ENCODE results near the gene JAZF1.
A peak's percentile ranks its signal among the peaks of the same experiment; 100 is the strongest.

JAZF1 gene

DNA sequence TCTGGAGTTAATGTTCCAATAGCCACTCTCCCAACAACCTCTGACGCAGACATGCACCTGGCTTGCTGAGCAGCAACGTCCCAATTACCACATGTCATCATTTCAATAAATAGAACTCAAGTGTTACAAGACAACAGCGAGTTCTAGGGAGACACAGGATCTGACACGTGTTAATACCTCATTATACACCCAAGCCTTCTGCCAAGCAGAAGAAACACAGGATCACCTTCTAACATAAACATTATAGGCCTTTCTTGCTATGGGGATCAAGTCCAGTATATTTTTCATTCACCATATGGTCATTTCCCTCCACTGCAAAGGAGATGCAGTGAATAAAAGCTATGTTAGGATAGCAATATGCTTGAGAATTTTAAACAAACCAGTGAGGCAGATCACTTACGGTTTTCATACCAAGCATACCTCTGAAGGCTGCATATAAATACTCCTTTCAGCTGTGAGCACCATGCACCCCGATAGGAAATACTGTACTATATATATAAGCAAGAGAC, 74.2 kb downstream of the JAZF1 start:
- DNase-seq (ENCODE audit: low spot score), result no peak

DNA sequence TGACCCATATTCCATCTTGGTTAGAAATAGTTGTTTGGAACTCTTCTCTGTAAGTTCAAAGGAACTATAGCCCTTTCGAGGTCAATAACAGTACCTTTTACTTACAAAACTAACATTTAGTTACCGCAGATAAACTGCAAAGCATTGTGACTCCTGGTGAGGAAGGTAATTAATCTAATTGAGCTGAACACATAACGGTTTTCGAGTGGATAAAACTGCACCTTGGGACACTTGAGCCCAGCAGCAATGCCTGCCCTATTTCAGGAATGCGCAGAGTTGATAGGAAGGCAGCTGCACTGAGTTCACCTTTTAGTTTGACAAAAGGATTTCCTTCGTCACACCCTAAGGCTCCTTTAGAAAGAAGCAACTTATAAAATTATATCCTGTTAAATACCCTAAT, 75.4 kb downstream of the JAZF1 start:
- no peak for DNase-seq (ENCODE audit: low spot score)

DNA sequence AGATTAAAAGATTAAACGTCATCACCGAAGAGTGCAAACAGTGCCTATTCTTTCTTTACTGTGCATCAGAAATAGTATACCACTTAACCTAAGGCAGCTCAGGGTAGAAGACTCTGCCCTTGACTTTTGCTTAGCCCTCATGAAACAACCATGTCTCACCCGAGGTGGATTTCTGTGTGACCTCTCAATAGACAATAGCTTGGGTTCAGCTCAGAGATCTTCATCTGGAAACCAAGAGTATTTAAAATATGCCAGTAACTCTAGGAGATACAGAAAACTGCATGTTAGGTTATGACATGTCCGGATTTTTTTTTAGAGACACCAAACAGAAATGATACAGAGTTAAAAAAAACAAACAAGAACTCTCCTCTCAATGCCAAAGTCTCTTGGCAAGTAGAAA, 75.8 kb downstream of the JAZF1 start:
- no peak for DNase-seq (ENCODE audit: low spot score)

DNA sequence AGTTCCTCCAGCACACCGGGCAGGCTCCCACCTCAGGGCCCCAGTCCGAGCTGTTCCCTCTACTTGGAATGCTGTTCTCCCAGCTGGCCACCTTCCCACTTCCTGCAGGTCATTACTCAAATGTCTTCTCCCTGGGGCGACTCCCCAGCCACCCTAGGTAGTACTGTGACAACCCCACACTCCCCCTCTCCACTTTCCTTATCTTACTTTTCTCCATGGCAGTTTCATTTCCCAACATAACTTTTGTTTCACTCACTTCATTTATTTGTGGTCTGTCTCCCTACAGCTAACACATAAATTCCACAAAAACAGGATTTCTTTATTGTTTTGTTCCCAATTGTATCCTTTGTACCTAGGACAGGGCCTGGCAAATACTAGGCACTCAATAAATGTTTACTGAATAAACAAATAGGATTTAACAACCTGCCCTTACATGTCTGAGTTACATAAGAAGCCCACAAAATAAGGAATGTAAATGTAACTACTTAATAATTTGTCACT, 76.5 kb downstream of the JAZF1 start:
- no peak for DNase-seq (ENCODE audit: low spot score)

DNA sequence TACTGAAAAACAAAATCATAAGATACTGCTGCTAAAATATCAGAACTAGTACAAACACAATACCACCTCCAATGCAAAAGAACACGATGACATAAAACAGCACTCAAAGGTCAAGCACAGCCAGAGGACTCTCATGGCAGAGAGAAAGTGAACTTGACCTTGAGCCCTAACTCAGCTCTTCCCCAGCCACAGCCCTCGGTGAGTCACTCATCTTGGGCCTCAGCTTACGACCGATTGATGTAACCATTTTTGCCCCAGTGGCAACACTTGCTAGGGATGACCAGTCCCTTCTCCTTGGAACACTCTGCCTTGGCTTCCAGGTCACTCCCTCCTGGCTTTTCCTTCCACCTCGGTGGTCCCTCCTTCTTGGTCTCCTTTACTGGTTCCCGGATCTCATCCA, 77.8 kb downstream of the JAZF1 start:
- no peak for DNase-seq (ENCODE audit: low spot score)

DNA sequence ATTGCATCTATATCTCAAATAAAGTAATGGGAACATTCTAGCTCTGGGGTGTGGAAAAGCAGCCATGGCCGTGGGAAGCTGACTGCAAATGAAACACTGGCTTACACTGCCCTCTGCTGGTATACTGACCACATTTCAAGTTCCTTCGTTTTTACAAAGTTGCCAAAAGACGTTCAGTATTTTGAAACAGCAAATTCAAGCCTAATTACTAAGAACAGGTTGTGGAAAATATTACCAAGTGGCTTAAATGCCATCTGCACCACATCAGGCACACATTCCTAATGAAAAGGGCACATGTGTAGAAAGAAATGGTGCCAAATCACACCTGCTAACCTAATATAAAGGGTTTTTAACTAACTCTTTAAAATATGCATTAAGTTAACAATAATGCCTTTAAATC, 83.9 kb downstream of the JAZF1 start:
- peak; percentile 77 for DNase-seq (ENCODE audit: low spot score)

DNA sequence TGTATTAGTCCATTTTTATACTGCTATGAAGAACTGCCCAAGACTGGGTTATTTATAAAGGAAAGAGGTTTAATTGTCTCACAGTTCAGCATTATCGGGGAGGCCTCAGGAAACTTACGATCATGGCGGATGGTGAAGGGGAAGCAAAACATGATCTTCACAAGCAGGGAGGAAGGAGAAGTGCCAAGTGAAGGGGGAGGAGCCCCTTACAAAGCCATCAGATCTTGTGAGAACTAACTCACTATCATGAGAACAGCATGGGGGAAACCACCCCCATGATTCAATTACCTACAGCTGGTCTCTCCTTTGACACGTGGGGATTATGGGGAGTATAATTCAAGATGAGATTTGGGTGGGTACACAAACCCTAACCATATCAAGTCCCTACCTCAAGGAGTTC, 85.4 kb downstream of the JAZF1 start:
- no peak for DNase-seq (ENCODE audit: low spot score)

DNA sequence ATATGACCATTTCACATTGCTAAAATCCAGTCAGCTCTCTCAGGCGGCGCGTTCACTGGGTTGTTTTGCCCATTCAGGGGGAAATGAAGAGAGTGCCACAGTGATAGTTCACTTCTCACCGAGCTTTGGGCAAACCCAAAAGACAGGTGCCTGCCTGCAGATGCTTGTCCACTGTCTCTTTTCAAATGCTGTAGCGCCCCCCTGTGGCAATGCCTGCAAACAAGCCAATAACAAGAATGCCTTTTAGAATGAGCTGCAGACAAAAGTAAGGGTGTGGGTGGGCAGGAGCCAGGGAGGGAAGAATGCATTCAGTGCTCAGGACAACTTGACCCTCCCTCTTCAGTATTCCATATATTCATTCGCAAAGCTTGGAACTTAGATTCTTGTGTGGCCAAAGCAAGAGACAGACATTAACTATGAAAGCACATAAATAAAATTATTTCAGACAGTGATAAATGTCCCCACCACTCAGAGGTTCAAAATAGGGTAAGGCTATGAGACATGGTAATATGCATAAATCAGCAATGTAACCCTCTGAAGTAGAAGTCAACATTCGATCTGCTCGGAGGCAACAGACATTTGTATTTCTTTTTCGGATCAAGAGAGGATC, 86.9 kb downstream of the JAZF1 start:
- DNase-seq (ENCODE audit: low spot score), result peak; percentile 57

DNA sequence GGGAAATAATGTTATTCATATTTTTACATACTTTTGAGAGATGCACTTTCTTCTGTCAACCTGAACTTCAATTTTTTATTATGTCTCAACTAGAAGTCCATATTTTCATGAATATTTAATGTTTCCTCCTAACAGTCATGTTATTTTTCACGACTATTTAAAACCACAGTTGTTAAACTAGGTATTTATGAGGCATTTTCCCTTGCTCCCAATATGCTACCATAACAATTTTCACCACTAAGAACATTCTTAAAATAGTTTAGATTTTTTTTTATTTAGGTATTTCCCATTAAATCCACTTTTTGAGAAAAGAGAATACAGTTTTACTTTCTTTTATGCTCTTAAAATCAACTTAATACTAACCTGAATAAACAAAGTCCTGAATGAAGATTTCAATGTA, 89.4 kb downstream of the JAZF1 start:
- DNase-seq (ENCODE audit: low spot score), result no peak

DNA sequence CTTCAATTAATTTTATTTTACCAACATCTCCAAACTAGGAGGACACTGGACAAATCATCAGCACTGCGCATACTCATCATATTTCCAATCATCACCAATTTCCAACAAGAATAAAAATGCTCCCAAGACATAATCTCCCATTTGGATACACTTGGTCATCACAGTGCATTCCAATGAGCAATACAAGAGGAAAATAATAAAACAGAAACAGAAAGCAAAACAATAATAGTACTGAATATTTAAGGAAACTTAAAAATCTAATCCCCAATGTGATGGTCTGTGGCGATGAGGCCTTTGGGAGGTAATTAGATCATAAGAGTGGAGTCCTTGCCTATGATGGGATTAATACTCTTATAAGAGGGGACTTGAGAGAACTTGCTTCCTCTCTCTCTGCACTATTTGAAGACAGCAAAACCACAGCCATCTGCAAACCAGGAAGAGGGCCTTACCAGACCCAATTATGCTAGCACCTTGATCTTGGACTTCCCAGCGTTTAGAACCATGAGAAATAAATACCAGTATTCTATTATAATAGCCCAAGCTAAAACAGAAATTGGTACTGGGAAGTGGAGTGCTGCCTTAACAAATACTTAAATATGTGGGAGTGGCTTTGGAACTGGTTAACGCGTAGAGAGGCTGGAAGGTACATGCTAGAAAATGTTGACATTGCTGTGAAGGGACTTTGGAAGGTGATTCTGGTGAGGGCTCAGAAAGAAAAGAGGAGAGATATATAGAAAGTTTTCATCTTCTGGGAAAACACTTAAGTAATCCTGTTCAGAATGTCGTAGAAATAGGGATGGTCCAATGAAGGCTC, 91.5 kb downstream of the JAZF1 start:
- no peak for DNase-seq (ENCODE audit: low spot score)

DNA sequence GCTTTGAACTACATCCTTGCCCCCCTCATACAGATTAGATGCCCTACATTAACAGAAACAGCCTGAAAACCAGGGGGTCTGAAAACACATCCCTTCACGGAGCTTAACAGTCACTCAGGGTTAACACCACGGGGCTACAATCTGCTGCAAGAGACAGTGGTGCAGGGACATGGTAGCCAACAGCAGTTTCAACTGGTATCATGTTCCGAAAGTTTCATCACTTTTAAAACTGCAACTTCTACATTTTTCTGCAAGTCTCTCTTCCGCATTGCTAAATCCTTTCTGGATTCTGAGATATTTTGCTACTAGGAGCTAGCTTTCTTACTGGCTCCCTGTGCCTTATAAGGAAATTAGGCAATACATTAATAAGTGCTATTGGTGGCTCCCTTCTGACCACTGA, 92.6 kb downstream of the JAZF1 start:
- DNase-seq (ENCODE audit: low spot score), result no peak

DNA sequence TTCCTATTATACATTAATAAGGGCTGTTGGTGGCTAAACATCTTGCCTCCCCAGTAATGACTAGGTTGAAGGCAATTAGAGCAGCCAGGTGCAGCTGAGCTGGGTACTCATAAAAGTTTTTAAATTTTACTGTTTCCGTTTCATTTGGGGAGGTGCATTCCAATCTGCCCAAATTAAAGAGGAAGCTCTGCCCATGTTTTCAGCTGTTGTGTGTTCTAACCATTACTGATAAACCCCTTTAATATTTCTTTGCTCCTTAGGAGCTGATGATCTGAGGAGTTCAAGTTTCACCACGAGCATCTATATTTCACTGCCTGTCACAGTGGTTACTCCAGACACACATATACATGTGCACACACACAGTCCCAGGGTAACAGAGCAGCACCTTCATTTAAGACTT, 94.4 kb downstream of the JAZF1 start:
- no peak for DNase-seq (ENCODE audit: low spot score)

DNA sequence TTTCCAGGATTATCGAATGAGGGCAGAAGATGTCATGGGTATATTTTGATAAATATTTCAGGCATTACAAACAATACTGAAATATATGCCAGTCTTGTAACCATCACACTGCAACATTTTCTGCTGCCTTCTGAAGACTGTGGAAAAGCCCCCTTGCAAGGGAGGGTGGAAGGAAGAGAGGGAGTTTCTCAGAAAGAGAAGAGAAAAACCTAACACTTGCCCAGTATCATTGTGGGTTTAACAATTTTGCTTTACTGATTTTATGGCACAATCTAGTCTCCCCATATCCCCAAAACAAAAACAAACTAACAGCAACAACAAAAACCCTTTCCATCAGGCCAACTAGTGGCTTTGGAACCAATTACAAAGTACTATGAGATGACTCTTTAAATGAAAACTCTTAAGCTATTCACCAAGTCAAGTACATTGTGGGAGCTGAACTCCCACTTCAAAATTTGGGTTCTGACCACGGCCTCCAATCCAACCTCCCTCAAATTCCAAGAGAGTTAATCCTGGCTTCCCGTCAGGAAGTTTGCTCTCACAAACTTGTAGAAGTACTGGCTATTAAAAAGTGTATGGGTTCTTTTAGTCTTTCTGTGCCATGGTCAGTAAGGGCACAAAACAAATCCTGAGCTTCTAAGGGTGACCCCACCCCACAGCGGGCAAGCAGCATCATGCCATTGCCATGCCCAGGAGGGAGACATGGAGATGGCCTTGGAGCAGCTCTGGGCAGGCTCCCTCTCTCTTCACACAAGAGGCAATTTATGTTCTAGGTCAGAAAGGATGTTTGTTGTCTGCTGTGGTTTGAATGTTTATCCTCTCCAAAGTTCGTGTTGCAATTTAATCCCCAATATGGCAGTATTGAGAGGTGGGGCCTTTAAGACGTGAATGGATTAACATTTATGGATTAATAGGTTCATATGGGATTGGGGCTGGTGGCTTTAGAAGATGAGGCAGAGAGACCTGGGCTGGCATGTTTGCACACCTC, 96.3 kb downstream of the JAZF1 start:
- no peak for DNase-seq (ENCODE audit: low spot score)

DNA sequence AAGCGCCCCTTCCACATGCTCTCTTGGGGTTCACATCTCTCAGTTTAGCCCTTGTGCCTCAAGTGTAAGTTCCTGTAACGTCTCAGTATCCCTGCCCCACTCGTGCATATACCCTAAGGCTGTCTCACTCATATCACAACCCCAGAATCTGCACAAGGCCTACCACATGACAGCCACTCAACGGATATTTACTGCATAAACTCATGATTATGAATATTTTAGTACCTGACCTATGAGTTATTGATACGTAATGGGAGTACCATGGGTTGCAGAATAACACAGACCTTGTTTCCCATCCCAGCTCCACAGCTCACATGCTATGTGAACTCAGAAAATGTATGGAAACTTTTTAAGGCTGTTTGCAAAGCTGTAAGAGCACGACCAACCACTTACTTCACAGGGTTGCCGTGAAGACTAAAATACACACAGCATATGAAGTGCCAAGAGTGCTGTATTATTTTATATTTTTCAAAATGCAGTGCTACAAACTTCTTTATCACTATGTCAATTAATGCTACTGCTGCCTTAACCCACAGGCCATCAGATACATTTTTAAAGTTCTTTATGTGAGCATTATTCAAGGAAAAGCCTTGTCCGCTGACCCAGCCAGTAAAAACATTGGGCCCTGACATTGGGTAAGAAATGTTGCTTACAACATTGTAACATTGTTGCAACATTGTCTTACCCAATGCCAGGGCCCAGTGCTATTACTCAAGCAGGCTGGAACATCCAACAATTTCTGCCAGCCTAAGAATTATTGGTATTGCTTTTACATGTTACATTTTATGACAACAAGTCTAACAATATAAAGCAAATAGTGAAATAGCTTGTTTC, 97.2 kb downstream of the JAZF1 start:
- DNase-seq (ENCODE audit: low spot score), result no peak

DNA sequence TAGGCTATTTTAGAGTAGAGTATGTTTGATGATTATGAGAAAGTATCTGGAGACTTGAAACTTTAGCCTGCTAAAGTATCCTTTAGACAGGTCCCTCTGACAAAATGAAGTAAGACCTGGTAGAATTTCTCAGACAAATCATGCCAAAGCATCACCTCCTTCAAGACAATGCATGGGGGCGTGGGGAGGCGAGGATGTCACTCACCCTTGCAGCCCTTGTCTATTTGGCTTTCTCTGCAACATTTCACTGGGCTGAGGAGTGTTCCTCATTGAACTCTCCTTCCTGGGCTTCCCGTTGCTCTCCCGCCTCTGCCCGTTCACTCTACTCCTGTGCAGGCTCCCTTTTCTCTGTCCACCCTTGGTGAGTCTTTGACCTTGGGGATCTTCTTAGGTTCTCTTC, 98.5 kb downstream of the JAZF1 start:
- DNase-seq (ENCODE audit: low spot score), result no peak

DNA sequence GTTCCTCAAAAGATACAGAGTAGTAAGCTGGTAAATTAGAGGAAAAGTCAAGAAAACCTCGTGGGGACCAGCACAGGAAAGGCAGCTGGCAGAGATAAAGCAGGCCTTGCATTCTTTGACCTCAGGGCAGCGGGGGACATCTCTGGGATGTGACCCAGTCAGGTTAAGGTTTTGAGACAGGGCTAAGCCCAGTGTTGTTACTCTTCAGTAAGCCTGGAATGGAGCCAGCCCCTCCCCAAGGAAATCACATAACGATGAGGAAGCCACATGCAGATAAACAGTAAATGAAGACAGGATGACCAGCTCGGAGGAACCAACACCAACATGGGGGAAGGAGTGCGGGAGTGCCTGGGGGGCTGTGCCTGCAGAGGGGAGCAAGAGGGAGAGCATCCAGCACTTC, 99.6 kb downstream of the JAZF1 start:
- DNase-seq (ENCODE audit: low spot score), result peak; percentile 19

DNA sequence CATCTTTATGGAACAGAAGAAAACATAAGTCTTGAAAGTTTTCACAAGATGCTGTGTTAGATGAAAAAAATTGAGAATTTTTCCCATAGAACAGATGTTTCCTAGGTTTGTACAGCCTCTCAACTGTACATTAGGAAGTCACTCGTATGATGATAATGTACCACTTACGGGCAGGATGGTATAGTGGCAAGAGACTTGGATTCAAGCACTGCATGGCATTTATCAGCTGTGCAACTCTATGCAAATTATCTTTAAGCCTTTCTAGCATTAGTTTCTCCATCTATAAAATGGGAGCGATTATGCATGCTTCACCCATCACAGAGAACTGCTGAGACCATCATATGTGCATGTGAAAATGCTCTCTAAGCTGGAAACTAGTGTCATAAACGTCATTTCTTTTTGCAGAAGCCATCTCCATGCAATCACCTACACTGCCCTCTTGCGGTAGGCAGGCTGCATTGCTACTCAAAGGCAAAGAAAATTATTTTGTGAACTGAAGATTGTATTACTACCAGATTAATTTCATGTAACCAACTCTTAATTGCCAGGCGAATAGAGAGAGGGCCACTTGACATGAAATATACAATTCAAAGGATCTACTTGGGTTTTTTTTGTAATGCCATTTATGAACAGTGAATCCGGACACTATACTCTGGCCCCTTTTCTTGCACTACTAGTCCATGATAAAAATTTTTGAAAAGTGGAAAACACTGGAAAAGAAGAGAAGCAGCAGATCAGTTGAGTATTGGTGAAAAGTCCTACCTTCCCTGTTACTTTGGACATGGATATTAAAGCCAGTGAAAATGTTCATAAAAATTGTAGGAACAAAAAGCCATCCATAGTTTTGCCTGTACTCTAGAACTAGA, 102.3 kb downstream of the JAZF1 start:
- DNase-seq (ENCODE audit: low spot score), result peak; percentile 76

DNA sequence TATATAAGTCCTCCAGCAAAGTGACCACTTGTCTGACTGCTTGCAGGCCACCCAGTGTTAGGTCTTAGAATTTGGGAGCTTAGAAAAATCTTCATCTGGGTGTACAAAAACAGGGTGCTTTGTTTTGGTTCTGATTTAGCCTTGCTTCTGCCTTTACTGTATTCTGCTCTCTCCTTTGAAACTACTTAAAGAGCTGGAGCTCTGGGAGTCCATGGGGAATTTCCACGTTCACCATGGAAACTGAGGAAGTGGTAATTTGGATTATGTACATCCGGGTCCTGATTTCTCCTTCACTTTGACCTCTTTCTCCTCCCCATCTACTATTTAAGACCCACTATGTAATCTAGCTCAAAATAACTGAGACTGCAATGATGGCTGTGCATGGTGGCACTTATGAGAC, 103.0 kb downstream of the JAZF1 start:
- no peak for DNase-seq (ENCODE audit: low spot score)

DNA sequence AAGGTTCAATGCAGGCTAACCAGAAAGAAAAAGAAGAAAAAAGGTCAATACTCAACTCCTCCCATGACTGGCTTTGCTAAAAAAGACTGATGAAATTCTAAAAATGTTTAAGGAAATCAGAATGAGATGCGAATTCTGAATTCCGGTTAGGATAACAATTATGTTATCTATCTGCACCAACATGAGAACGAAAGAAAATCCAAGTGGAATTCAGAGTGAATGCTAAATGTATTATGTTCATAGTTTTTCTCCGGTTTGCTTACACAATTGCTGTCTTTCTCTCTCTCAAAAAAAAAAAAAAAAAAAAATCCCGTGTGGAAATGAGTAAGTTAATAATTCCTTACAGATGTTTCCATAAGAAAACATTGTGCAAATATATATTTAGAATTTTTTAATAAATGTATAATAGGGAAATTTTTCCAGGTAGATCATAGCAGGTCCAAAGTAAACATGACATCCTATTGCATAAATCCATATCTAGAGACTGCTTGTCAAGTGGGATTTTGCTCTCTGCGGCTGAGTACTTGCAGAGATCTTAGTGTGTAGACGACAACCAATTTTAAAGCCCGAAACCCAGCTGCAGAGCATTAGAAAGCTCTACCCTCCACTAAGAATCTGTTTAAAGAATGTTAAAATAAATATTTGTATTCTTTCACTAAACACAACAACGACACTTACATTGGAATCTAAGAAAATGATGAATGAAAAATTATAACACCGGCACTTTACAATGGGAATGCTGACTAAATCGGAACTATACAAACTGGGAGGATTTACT, 104.0 kb downstream of the JAZF1 start:
- no peak for DNase-seq (ENCODE audit: low spot score)

Data from hematopoietic multipotent progenitor cell treated with erythropoietin and hydrocortisone succinate and interleukin-3 and kit ligand, for 15 days (in vitro differentiated cells).